OCI-LY1 (cell line): ENCODE results near the gene MYH7B.

ENCODE experiments used
- H2AFZ ChIP-seq: fragments of 200-600 bp; sonication (generic), shearing (Covaris generic); 2 replicates; pipeline ENCODE4 v1.6.0; 2014; ENCODE audit warnings: antibody characterized with exemption, mild to moderate bottlenecking, low read length
- H3F3A ChIP-seq: fragments of 200-600 bp; sonication (generic), shearing (Covaris generic); 2 replicates; pipeline ENCODE4 v1.6.0; 2014; ENCODE audit warnings: mild to moderate bottlenecking, antibody characterized with exemption, low read length, moderate library complexity; ENCODE audit not compliant: insufficient read depth
- H3K27ac ChIP-seq: fragments of 200-600 bp; sonication (generic); 2 replicates; pipeline ENCODE4 v1.5.1; 2014; ENCODE audit warnings: low read length, mixed run types, mild to moderate bottlenecking, low read depth; ENCODE audit not compliant: poor library complexity, severe bottlenecking
- H3K27me3 ChIP-seq: fragments of 200-600 bp; sonication (generic); 2 replicates; pipeline ENCODE4 v1.6.0; 2014; ENCODE audit warnings: antibody characterized with exemption, mild to moderate bottlenecking, low read length, moderate library complexity; ENCODE audit not compliant: insufficient read depth
- H3K36me3 ChIP-seq: fragments of 200-600 bp; sonication (generic); 2 replicates; pipeline ENCODE4 v1.6.1; 2014; ENCODE audit warnings: mild to moderate bottlenecking, antibody characterized with exemption, low read length, moderate library complexity, mixed read lengths; ENCODE audit not compliant: insufficient read depth
- H3K4me1 ChIP-seq: fragments of 200-600 bp; sonication (generic); 2 replicates; pipeline ENCODE4 v1.5.1; 2014; ENCODE audit warnings: mild to moderate bottlenecking, low read length, moderate library complexity; ENCODE audit not compliant: insufficient read depth, severe bottlenecking
- H3K4me2 ChIP-seq: fragments of 200-600 bp; sonication (generic), shearing (Covaris generic); 2 replicates; pipeline ENCODE4 v1.6.1; 2014; ENCODE audit warnings: low read length
- H3K4me3 ChIP-seq: fragments of 200-600 bp; sonication (generic); 2 replicates; pipeline ENCODE4 v1.5.1; 2014; ENCODE audit warnings: low read length, low read depth, mild to moderate bottlenecking, mixed read lengths; ENCODE audit not compliant: poor library complexity, severe bottlenecking
- H3K79me2 ChIP-seq: fragments of 200-600 bp; shearing (Covaris generic); 2 replicates; pipeline ENCODE4 v1.6.1; 2016; ENCODE audit warnings: mixed run types, low read length, mixed read lengths; ENCODE audit not compliant: insufficient read depth
- H3K9ac ChIP-seq: fragments of 200-600 bp; sonication (generic), shearing (Covaris generic); 2 replicates; pipeline ENCODE4 v1.6.1; 2014; ENCODE audit warnings: mild to moderate bottlenecking, low read length, mixed read lengths
- H3K9me2 ChIP-seq: fragments of 200-600 bp; sonication (generic), shearing (Covaris generic); 2 replicates; pipeline ENCODE4 v1.6.1; 2014; ENCODE audit warnings: low read depth, mild to moderate bottlenecking, low read length, mixed read lengths
- H3K9me3 ChIP-seq: fragments of 200-600 bp; shearing (Covaris generic); 2 replicates; pipeline ENCODE4 v1.6.1; 2014; ENCODE audit warnings: low read length, mixed read lengths
- H4K20me1 ChIP-seq: fragments of 200-600 bp; sonication (generic), shearing (Covaris generic); 2 replicates; pipeline ENCODE4 v1.6.0; 2016; ENCODE audit warnings: mild to moderate bottlenecking, low read length; ENCODE audit not compliant: insufficient read depth
- EZH2 ChIP-seq: fragments of 200-600 bp; sonication (generic), shearing (Covaris generic); IDR thresholded peaks from 2 replicates; pipeline ENCODE4 v1.8.0; 2017; ENCODE audit warnings: borderline replicate concordance, mixed run types, mild to moderate bottlenecking, antibody characterized with exemption, low read length, moderate library complexity, mixed read lengths
- TF ChIP-seq, protein P1 (sequence below): fragments of 200-600 bp; sonication (generic), shearing (Covaris generic); IDR thresholded peaks from 2 replicates; pipeline ENCODE4 v1.5.1; 2017; ENCODE audit warnings: mild to moderate bottlenecking, antibody characterized with exemption, low read length, moderate library complexity, mixed read lengths

MYH7B gene

DNA sequence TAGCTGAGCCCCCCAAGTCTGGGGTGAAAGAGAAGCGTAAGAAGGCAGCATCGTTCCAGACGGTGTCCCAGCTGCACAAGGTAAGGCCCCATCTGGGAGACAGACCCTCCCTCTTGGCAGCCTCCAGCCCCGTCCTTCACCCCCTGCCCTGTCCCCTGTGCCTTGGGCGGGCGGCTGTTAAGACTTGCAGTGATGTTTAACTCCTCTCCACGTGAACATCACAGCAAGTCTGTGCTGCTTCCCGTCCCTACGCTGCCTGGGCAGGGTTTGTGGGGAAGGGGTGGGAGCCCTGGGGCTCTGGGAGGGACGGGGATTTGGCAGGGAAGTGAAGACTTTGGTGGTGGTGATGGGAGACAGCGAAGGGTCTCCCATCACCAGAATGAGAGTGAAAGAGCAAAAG is 34.6 kb downstream of the MYH7B start:
- Histone ChIP-seq H3K79me2 (no peaks in the 10 kb centered on the region), H3K4me2 (no peak overlapping the region), H3K36me3 (peaks cover 8% of the 10 kb centered on the region), H3K27ac (no peak overlapping the region), H3K4me1 (no peaks in the 10 kb centered on the region), H3K9me3 (no peaks in the 10 kb centered on the region), H3F3A (no peaks in the 10 kb centered on the region), H2AFZ (no peak overlapping the region), H3K9ac (no peak overlapping the region), H3K27me3 (no peaks in the 10 kb centered on the region), H3K4me3 (no peak overlapping the region), H4K20me1 (no peaks in the 10 kb centered on the region), H3K9me2 (no peaks in the 10 kb centered on the region)
- TF ChIP-seq, protein P1, sequence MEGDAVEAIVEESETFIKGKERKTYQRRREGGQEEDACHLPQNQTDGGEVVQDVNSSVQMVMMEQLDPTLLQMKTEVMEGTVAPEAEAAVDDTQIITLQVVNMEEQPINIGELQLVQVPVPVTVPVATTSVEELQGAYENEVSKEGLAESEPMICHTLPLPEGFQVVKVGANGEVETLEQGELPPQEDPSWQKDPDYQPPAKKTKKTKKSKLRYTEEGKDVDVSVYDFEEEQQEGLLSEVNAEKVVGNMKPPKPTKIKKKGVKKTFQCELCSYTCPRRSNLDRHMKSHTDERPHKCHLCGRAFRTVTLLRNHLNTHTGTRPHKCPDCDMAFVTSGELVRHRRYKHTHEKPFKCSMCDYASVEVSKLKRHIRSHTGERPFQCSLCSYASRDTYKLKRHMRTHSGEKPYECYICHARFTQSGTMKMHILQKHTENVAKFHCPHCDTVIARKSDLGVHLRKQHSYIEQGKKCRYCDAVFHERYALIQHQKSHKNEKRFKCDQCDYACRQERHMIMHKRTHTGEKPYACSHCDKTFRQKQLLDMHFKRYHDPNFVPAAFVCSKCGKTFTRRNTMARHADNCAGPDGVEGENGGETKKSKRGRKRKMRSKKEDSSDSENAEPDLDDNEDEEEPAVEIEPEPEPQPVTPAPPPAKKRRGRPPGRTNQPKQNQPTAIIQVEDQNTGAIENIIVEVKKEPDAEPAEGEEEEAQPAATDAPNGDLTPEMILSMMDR: no peak
- no peak for TF ChIP-seq EZH2

- H3K9ac ChIP-seq: no peak overlapping the region
- no peaks in the 10 kb centered on the region for H3K9me2 ChIP-seq
- no peaks in the 10 kb centered on the region for H3K9me3 ChIP-seq
- H3K79me2 ChIP-seq: no peaks in the 10 kb centered on the region
- H3F3A ChIP-seq: no peaks in the 10 kb centered on the region
- no peak overlapping the region for H3K4me3 ChIP-seq
- no peak overlapping the region for H3K27ac ChIP-seq
- no peak overlapping the region for H3K4me2 ChIP-seq
- H2AFZ ChIP-seq: no peak overlapping the region
- H4K20me1 ChIP-seq: no peaks in the 10 kb centered on the region
- TF ChIP-seq, protein P1: no peak
- no peak for TF ChIP-seq EZH2
- peaks cover 9% of the 10 kb centered on the region for H3K36me3 ChIP-seq
- H3K27me3 ChIP-seq: no peaks in the 10 kb centered on the region
- H3K4me1 ChIP-seq: no peaks in the 10 kb centered on the region
Observed at GRCh38 chr20:34990661-34991214, 35.1 kb downstream of the MYH7B start.

- Histone ChIP-seq H2AFZ (no peak overlapping the region), H3K4me2 (no peak overlapping the region), H3F3A (no peaks in the 10 kb centered on the region), H3K36me3 (peaks cover 17% of the 10 kb centered on the region), H3K9me3 (no peaks in the 10 kb centered on the region), H3K4me1 (peaks cover 3% of the 10 kb centered on the region), H3K27me3 (no peaks in the 10 kb centered on the region), H3K79me2 (no peaks in the 10 kb centered on the region), H3K4me3 (no peak overlapping the region), H3K9ac (no peak overlapping the region), H3K9me2 (no peaks in the 10 kb centered on the region), H3K27ac (no peak overlapping the region), H4K20me1 (no peaks in the 10 kb centered on the region)
- TF ChIP-seq, protein P1: no peak
- TF ChIP-seq EZH2: no peak
Observed at GRCh38 chr20:34992751-34993417, 37.2 kb downstream of the MYH7B start.
